Measurements from ENCODE around the gene ITPR1.

- no peak for TF ChIP-seq YY1 (IDR thresholded peaks at IDR 0.05; ENCODE audit: insufficient read depth, insufficient read length)
- no peak for TF ChIP-seq ZNF274 (IDR thresholded peaks at IDR 0.05; ENCODE audit: low read depth, low read length)
- TF ChIP-seq SUZ12 (IDR thresholded peaks at IDR 0.05; ENCODE audit: extremely low read depth, insufficient read depth, insufficient read length) = no peak
Measured at GRCh38 chr3:4703054-4703480, 209.9 kb downstream of the ITPR1 start.
